HG02973 (cell line): ENCODE results near the gene TAF11L4.
"Not testable (repeated sequence)": the region's sequence is repeated elsewhere in the genome, so short reads cannot be mapped to it uniquely, and the experiment has no call there.

ENCODE experiments used
- ATAC-seq: cut with Tn5 transposase; IDR thresholded peaks from one replicate; pipeline ENCODE4 v1.9.1; 2021; ENCODE audit warnings: moderate library complexity; ENCODE audit not compliant: unreplicated experiment

TAF11L4 gene

GRCh38 chr5:17521501-17521900, at the start of gene TAF11L4:
Gene TAF11L4 (plus strand): TSS chr5:17521801.
- ATAC-seq = not testable (repeated sequence)

GRCh38 chr5:17475064-17475463, 46.5 kb upstream of the TAF11L4 start:
- not testable (repeated sequence) for ATAC-seq

DNA sequence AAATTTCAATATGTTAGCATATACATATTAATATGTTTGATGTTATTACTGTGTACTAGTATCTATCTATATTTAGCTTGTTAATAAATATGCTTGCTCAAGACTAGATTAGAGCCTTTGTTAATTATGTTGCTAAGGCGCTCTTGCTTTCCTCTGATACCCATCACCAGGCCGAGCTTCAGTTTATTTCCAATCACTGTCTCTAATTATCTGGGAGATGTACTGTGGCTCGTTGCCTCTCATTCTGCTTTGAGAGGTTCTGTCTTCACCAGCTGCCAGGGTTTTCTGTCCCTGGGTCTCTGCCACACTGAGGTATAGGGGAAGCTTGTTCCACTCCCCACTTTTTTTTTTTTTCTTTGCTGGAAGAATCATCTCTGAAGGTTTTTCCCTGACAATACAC, 44.6 kb upstream of the TAF11L4 start:
- ATAC-seq = no peak

GRCh38 chr5:17477573-17478265, 43.9 kb upstream of the TAF11L4 start:
- ATAC-seq = no peak

DNA sequence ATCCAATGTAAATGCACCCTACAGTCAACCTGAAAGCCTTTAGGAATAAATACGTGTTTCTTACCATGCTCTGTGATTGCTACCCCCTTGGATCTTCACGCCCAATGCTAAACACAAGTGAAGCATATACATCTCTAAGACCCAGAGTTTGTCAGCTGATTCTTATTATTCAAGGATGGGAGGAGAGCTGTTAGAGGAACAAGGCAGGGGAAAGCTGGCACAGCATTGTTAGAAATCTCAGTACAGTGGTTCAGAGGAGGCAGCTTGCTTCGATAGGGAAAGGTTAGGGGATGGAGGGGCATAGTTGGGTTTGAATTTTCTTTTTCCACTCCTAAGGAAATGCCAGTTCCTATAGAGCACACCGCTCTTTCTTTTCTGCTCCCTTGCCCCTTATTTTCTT, 40.2 kb upstream of the TAF11L4 start:
- no peak for ATAC-seq

DNA sequence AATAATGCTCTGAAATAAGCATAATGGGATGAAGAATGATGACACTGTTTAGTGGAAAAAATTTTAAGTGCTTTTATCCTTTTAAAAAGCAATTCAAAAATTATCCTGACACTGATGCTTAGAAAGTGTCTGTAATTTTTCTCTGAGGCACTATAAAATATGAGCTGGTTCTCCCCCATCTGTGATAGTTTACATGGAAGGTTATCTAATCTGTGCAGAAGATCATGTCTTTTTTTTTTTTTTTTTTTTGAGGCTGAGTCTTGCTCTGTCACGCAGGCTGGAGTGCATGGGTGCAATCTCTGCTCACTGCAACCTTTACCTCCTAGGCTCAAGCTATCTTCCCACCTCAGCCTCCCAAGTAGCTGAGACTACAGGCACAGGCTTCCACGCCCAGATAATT, 38.8 kb upstream of the TAF11L4 start:
- no peak for ATAC-seq

DNA sequence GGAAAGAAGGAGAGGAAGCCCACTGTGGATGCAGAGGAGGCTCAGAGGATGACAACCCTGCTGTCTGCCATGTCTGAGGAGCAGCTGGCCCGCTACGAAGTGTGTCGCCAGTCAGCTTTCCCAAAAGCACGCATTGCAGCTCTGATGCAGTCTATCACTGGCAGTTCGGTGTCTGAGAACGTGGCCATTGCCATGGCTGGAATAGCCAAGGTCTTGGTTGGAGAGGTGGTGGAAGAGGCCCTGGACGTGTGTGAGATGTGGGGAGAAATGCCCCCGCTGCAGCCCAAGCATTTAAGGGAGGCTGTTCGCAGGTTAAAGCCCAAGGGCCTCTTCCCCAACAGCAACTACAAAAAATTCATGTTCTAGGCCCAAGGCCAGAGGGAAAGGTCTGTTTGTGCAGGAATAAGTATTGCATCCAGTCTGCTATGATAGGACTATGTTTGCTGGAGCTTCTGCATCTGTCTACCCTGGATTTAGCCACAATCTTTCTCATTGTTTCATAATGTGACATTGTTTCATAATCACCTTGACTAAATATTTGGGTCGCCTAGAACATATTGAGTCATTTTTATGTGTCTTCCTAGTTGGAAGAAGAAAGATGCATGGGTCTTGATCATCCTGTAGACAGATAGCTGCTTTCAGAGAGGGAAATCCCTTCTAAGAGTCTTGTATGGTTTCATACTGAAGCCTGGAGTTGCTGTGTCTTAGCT, 35.0 kb upstream of the TAF11L4 start:
- not testable (repeated sequence) for ATAC-seq

GRCh38 chr5:17487174-17487512, 34.5 kb upstream of the TAF11L4 start:
- no peak for ATAC-seq

GRCh38 chr5:17491257-17491656, 30.3 kb upstream of the TAF11L4 start:
- not testable (repeated sequence) for ATAC-seq

DNA sequence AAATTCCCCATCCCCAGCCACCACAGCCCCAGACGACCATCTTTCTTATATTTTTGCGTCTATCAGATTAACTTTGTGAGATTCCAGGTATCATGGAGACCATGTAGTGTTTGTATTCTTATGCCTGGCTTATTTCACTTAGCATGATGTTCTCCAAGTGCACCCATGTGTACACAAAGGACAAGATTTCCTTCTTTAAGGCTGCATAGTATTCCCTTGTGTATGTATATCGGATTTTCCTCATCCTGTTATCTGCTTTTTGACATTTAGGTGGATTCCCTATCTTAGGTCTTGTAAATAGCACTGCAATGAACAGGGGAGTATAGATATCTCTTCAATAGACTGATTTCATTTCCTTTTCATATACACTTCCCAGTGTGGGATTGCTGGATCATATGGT, 28.8 kb upstream of the TAF11L4 start:
- ATAC-seq = no peak

GRCh38 chr5:17497446-17497845, 24.2 kb upstream of the TAF11L4 start:
- no peak for ATAC-seq

GRCh38 chr5:17497931-17498330, 23.7 kb upstream of the TAF11L4 start, which contains the start of gene TAF11L2:
Gene TAF11L2 (plus strand): TSS chr5:17498231.
- ATAC-seq = not testable (repeated sequence)

DNA sequence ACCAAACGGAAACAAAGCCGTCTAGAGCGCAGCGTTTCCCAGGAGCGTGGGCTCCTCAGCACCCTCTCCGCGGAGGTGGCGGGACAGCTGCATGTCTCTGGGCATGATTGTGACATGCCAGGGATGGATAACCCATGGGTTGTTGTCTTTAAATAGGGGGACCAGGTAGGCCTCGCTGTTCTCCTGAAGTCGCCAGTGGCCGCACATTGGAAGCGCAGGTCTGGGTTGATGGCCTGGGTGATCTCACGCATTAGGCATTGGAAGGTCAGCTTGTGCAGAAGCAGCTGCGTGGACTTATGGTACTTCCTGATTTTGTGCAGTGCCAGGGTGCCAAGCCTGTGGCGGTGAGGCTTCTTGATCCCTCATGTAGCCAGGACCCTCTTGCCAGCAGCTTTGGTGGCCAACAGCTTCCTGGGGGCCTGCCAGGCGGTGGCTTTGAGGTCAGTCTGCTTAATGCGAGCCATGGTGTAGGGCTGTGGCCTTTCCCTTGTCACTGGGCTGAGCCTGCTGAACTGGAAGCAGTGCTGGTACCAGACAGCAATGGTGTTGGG, 9.8 kb upstream of the TAF11L4 start:
- ATAC-seq = no peak

- not testable (repeated sequence) for ATAC-seq
Measured at GRCh38 chr5:17517526-17517925, 4.1 kb upstream of the TAF11L4 start.

GRCh38 chr5:17518067-17518466, 3.5 kb upstream of the TAF11L4 start, which contains the start of gene TAF11L3:
Gene TAF11L3 (plus strand): TSS chr5:17518367.
- not testable (repeated sequence) for ATAC-seq

GRCh38 chr5:17519508-17519907, 2.1 kb upstream of the TAF11L4 start:
- ATAC-seq = not testable (repeated sequence)

DNA sequence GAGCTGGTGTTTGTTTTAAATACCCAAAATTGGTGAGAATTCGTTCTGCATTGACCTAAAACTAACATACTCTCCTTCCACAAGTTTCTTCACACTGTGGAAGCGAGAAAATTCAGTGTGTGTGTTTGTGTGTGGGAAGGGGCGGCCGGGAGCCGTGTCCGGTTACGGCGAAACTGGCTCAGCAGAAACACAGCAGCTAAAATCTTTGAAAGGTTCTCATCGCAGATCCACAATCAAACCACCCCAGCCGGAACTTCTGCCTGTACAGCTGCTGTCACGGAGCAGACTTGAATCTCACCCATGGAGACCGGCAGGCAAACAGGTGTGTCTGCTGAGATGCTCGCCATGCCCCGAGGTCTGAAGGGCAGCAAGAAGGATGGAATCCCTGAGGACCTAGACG, 3.3 kb downstream of the TAF11L4 start, which contains the start of gene TAF11L5:
TSS of gene TAF11L5 (plus strand) at position 301 of the 400 bp plus-strand sequence.
- ATAC-seq = not testable (repeated sequence)

DNA sequence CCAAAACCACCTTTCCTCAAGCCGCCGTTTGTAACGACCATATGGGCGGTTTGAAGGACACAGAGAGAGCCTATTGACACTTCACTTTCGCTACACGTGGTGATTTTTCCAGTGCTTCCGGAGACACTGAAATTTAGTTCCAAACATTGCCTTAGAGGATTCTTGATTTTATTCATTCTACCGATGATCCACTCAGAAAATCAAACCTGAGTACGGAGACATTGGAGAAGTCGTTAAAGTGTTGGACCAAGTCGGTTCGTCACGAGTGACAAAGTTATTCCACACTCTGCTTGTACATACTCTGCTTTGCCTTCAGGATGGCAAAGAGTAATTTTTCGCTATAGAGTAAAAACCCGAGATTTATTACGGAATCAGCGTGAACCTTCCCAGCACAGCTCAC, 4.9 kb downstream of the TAF11L4 start:
- not testable (repeated sequence) for ATAC-seq

DNA sequence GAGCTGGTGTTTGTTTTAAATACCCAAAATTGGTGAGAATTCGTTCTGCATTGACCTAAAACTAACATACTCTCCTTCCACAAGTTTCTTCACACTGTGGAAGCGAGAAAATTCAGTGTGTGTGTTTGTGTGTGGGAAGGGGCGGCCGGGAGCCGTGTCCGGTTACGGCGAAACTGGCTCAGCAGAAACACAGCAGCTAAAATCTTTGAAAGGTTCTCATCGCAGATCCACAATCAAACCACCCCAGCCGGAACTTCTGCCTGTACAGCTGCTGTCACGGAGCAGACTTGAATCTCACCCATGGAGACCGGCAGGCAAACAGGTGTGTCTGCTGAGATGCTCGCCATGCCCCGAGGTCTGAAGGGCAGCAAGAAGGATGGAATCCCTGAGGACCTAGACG, 6.8 kb downstream of the TAF11L4 start, which contains the start of gene TAF11L6:
TSS of gene TAF11L6 (plus strand) at position 301 of the 400 bp plus-strand sequence.
- ATAC-seq = not testable (repeated sequence)
